Esophagus (tissue), 2 donors: Measurements from ENCODE around the gene OSBPL3. TPM values are rescaled to one million over a fixed set of nuclear protein-coding genes. Genes with fewer than 3 reads are reported as not detected.

ENCODE experiments used
- H3K27ac ChIP-seq, 2 donors: one replicate each; pipeline ENCODE4 v1.5.1; 2013; ENCODE audit warnings: low read depth in 2 of 2, mild to moderate bottlenecking in 2 of 2, inconsistent platforms in 1 of 2, low read length in 1 of 2, moderate library complexity in 1 of 2
- H3K27me3 ChIP-seq, 2 donors: one replicate each; pipeline ENCODE4 v1.6.1; 2013; ENCODE audit warnings: low read length in 2 of 2, control low read depth in 1 of 2, mild to moderate bottlenecking in 1 of 2; ENCODE audit not compliant: insufficient read depth in 2 of 2, control insufficient read depth in 1 of 2
- H3K36me3 ChIP-seq, 2 donors: one replicate each; pipeline ENCODE4 v1.6.1; 2013; ENCODE audit warnings: low read length in 1 of 2; ENCODE audit not compliant: control insufficient read depth in 2 of 2, insufficient read depth in 2 of 2
- H3K4me1 ChIP-seq, 2 donors: one replicate each; pipeline ENCODE4 v1.6.1; 2013; ENCODE audit warnings: low read length in 1 of 2; ENCODE audit not compliant: control insufficient read depth in 2 of 2, insufficient read depth in 2 of 2
- H3K4me3 ChIP-seq, 2 donors: one replicate each; pipeline ENCODE4 v1.5.1; 2013; ENCODE audit warnings: low read length in 2 of 2, mild to moderate bottlenecking in 2 of 2, low read depth in 1 of 2, moderate library complexity in 1 of 2
- H3K9me3 ChIP-seq, 2 donors: one replicate each; pipeline ENCODE4 v1.6.1; 2013; ENCODE audit warnings: mild to moderate bottlenecking in 2 of 2, low read depth in 1 of 2, low read length in 1 of 2, moderate library complexity in 1 of 2; ENCODE audit not compliant: control insufficient read depth in 2 of 2, insufficient read depth in 1 of 2
- WGBS, 2 donors: extraction: QIAGEN DNeasy Blood & Tissue Kit; methylation state at CpG; one replicate each; pipeline ENCODE4 v1.1.7; 2013; 5-methylcytosine and 5-hydroxymethylcytosine counted together
- polyA plus RNA-seq, 2 donors: library from polyadenylated mRNA; stranded (reverse); fragments of 200-250 nt; gene quantifications; one replicate each; pipeline ENCODE4 v1.2.3, GENCODE V29; 2013
- donor health status: healthy with polysubstance abuse.
- donor health status: Bipolar disorder and iron deficiency.

The OSBPL3 gene
- polyA plus RNA-seq, 2 donors, result 10.4 to 22.4 TPM

DNA sequence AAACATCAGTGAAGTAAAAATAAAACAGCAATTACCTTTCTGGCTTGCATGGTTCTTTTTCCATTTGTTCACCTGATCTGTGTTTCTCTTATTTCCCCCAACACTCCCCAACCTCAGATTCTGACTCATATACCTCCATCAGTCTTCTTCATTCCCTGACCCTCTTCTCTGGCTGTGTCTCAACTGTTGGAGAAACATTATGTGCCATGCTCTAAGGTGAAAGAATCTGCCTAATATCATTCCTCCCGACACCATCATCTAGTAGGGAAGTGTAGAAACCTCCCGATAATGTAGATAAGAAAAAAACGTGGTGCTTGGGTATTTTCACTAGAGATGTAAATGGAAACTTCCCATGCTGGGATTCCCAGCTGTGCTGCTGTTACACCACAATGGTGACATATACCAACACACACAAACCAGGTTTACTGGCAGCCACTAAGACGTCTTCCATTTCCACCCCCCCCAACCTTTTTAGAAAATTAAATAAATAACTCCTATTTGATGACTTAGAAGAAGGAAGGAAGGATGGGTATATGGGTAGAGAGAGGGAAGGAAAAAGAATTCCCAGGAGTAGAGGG lies 63.4 kb downstream of the OSBPL3 start:
- Histone ChIP-seq H3K4me1 (peaks cover 0 to 5% of the 10 kb centered on the region in 2 donors), H3K27me3 (no peaks in the 10 kb centered on the region), H3K36me3 (no peaks in the 10 kb centered on the region), H3K27ac (no peak overlapping the region), H3K9me3 (no peaks in the 10 kb centered on the region), H3K4me3 (no peak overlapping the region)
- 65 to 67% methylated on average over 4 of the region's 4 CpGs for WGBS, 2 donors

DNA sequence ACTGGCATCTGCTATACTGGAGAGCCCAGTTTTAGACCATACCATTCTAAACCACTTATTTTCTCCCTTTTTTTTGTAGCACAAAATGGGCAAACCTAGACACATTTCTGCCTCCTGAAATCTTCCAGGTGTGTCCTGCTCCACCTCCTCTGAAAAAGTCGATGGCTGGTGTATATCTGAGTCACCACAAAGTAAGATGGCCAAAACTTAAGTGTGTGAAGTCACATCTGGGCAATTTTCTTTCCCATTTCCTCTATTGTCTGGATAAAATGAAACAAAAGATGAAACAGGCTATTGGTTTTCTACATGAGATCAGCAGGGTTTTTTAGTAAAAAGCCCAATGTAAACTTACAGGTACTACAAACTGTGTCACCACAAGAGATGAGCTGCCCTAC lies 65.5 kb downstream of the OSBPL3 start:
- Histone ChIP-seq H3K27ac (peak overlapping the region in 1 of 2 donors; percentile 13), H3K9me3 (no peaks in the 10 kb centered on the region), H3K4me1 (peaks cover 2 to 3% of the 10 kb centered on the region in 2 donors), H3K36me3 (no peaks in the 10 kb centered on the region), H3K4me3 (no peak overlapping the region), H3K27me3 (no peaks in the 10 kb centered on the region)
- WGBS, 2 donors, result 26 to 32% methylated on average over 1 of the region's 1 CpG

DNA sequence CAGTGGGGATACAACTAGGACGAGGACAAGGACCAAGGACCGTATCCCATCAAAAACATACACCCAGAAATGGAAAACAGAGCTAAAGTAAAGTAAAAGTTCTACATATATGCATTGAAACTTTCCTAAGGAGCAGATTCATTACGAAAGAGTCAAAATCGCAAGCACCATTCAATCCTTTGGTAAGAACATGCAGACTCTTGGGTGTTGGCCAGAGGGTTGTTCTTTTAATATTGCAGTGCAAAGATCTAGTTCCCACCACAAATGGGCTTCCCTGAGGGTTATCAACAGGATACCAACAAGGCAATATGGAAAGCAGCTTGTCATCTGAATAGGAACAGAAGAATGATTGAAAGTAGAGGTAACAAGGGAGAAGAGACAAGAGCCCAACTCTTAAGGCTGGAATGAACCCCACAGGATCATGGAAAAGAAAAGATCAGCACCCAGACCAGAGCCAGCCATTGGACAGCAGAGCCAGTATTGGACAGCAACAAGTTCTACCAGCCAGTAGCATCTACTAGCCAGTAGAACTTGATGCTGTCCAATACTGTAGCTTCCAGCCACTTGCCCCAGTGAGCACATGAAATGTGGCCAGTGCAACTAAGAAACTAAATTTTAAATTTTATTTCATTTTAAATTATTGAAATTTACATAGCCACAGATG lies 66.0 kb downstream of the OSBPL3 start:
- Histone ChIP-seq H3K27ac (no peak overlapping the region), H3K4me3 (no peak overlapping the region), H3K4me1 (peaks cover 2 to 3% of the 10 kb centered on the region in 2 donors), H3K27me3 (no peaks in the 10 kb centered on the region), H3K9me3 (no peaks in the 10 kb centered on the region), H3K36me3 (no peaks in the 10 kb centered on the region)
- WGBS, 2 donors, result 90% methylated on average over 4 of the region's 4 CpGs

DNA sequence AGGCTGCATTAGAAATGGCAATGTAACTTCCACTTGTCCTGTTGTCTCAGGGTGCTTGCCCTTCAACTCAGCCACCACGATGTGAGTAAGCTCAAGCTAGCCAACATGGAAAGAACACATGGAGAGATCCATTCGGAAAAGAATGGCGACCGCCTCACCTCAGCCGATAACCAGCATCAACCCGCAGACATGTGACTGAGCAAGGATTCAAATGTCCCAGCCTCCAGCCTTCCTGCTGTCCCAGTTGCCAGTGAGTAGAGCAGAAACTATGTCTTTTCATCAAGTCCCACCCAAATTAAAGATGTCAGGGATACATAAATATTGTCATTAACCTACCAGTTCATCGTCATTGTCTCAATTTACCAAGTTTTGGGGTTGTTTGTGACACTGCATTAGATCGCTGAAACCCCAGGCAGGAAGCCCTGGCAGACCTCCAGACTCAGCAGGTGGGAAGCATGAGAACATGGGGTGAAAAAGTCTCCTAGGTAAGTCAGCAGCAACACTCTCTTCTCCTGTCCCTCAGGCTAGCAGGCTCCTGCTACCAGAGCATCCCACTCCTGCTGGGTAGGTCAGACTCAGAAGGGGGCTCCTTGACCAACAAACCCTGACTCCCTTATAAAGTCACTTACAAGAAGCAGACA lies 67.0 kb downstream of the OSBPL3 start:
- Histone ChIP-seq H3K27me3 (no peaks in the 10 kb centered on the region), H3K36me3 (no peaks in the 10 kb centered on the region), H3K4me3 (no peak overlapping the region), H3K4me1 (peaks cover 2 to 3% of the 10 kb centered on the region in 2 donors), H3K9me3 (no peaks in the 10 kb centered on the region), H3K27ac (no peak overlapping the region)
- 88 to 94% methylated on average over 8 of the region's 8 CpGs for WGBS, 2 donors

DNA sequence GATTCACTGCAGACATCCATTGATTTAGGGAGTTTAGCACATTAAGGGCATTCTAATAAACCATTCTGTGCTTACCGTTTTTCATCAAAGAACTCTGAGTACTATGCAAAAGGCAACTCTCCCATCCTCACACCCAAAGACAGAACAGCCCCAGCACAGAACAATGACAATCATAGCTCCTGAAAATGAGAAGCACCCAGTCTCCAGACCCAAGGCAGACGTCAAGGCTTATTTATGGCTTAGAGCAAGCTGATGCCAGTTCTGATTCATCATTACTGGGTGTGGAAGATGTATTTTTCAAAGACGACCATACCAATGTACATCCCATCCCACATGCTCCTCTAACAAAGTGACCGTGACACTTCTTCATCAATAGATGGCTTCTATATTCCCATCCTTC lies 67.6 kb downstream of the OSBPL3 start:
- WGBS, 2 donors, result 60 to 71% methylated on average over 4 of the region's 4 CpGs
- no peaks in the 10 kb centered on the region for H3K36me3 ChIP-seq
- peaks cover 2 to 3% of the 10 kb centered on the region in 2 donors for H3K4me1 ChIP-seq
- H3K27me3 ChIP-seq, result no peaks in the 10 kb centered on the region
- H3K9me3 ChIP-seq, result no peaks in the 10 kb centered on the region
- no peak overlapping the region for H3K27ac ChIP-seq
- H3K4me3 ChIP-seq, result no peak overlapping the region

DNA sequence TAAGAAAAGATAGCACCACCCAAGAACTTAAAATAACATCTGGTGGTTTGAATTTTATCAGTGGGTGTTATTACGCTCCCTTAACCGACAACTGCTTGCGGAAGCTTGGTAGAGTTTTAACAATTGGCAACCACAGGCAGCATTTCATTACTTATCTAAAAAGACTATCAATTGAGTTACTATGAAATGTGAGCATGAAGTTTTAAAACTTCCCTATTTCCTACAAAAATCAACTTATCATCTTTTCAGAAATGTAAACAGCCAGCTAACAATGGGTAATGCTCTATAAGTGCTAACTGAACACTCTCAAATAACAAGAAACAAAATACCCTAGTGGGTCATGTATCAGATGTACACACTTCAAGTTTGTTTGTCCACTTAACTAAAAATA lies 68.8 kb downstream of the OSBPL3 start:
- Histone ChIP-seq H3K4me1 (peaks cover 2 to 3% of the 10 kb centered on the region in 2 donors), H3K27ac (no peak overlapping the region), H3K9me3 (no peaks in the 10 kb centered on the region), H3K27me3 (no peaks in the 10 kb centered on the region), H3K36me3 (no peaks in the 10 kb centered on the region), H3K4me3 (no peak overlapping the region)
- WGBS, 2 donors, result 73 to 77% methylated on average over 3 of the region's 3 CpGs

DNA sequence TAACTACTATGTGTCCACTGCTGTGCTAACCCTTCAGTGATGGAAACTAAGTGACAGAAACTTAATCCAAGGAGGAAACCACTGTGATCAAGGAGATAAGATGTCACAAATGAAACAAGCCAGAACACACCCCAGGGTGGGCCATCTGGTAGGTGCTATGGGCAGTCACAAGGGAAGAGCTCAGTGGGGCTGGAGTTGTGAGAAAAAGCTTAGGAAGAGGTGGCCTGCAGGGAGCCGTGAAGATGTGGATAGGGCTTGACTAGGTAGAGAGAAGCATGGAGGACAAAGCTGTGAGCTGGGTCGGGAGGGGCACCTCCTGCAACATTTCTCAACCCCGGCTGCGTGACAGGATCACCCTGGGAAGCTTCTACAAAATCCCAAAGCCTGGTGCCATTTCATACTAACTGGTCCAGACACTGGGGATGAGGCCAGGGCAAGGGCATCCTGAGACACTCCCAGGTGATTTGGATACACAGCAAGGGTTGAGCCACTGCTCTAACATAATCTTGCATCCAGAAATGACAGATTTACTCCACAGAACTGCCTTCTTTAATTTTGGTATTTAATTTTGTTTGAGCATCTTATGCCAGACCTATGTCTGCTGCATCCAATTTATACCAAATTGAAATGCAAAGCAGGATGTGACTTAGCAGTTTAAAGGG lies 69.3 kb downstream of the OSBPL3 start:
- H3K27me3 ChIP-seq, result no peaks in the 10 kb centered on the region
- H3K27ac ChIP-seq, result no peak overlapping the region
- 71 to 80% methylated on average over 4 of the region's 4 CpGs for WGBS, 2 donors
- no peaks in the 10 kb centered on the region for H3K9me3 ChIP-seq
- no peak overlapping the region for H3K4me3 ChIP-seq
- peaks cover 2 to 3% of the 10 kb centered on the region in 2 donors for H3K4me1 ChIP-seq
- no peaks in the 10 kb centered on the region for H3K36me3 ChIP-seq

DNA sequence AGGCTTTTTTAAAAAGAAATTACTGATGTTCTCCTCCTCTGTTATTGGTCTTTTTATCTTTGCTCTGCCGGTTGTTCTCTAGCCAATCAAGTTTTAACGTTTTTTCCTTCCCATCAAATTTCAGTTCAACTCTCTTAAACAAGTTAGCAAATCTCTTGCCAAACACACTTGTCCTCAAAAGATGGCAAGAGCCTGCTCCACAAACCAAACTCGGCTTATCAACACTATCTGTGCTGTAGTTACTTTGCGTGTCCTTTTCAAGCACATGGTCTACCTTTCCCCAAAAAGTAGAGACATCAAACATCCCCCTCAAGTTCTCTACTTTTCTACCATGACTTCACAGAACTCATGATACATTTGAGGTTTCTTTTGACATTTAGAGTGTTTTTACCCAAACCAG lies 71.3 kb downstream of the OSBPL3 start:
- Histone ChIP-seq H3K27me3 (no peaks in the 10 kb centered on the region), H3K9me3 (no peaks in the 10 kb centered on the region), H3K36me3 (no peaks in the 10 kb centered on the region), H3K27ac (no peak overlapping the region), H3K4me1 (peaks cover 2 to 3% of the 10 kb centered on the region in 2 donors), H3K4me3 (no peak overlapping the region)
- WGBS, 2 donors, result 80 to 82% methylated on average over 4 of the region's 4 CpGs

DNA sequence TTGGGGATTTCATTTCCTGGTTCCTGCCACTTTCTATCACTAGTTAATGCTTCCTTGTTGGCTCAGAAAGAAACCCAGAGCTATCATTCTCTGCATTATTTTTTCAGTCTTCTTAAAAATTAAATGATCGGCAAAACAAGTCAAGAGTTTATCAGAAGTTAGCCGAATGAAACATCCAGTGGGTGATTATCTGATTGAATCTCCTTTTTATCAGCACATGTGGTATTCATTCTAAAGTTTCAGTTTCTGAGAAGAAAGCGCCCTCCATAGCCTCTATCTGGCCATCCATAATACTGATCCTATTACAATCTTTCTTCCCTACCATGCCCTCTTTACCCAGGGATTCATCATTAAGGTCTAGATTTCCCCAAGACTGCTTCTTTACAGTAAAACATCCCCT lies 71.8 kb downstream of the OSBPL3 start:
- no peaks in the 10 kb centered on the region for H3K27me3 ChIP-seq
- H3K27ac ChIP-seq, result no peak overlapping the region
- H3K36me3 ChIP-seq, result no peaks in the 10 kb centered on the region
- H3K9me3 ChIP-seq, result no peaks in the 10 kb centered on the region
- peaks cover 1 to 2% of the 10 kb centered on the region in 2 donors for H3K4me1 ChIP-seq
- H3K4me3 ChIP-seq, result no peak overlapping the region
- 76 to 79% methylated on average over 3 of the region's 3 CpGs for WGBS, 2 donors
